Keratinocyte (primary cell): ENCODE measurements around the gene NAA50.

Experiments used
- EZH2 ChIP-seq: IDR thresholded peaks from one replicate; pipeline ENCODE4 v1.6.1; 2012; ENCODE audit warnings: inconsistent platforms, mild to moderate bottlenecking, low read length, moderate library complexity
- TF ChIP-seq, protein P1 (sequence below), 3 experiments: IDR thresholded peaks in 1 of 3; conservative IDR thresholded peaks in 1 of 3; optimal IDR thresholded peaks in 1 of 3; 2 replicates in 2 of 3; 3 replicates in 1 of 3; pipeline versions ENCODE3 to v1.5.1; 2011; ENCODE audit warnings: low read length in 3 of 3, mild to moderate bottlenecking in 3 of 3, moderate library complexity in 2 of 3, control low read depth in 1 of 3, inconsistent platforms in 1 of 3; ENCODE audit not compliant: insufficient read depth in 2 of 3; ENCODE audit errors: extremely low read depth in 1 of 3

DNA sequence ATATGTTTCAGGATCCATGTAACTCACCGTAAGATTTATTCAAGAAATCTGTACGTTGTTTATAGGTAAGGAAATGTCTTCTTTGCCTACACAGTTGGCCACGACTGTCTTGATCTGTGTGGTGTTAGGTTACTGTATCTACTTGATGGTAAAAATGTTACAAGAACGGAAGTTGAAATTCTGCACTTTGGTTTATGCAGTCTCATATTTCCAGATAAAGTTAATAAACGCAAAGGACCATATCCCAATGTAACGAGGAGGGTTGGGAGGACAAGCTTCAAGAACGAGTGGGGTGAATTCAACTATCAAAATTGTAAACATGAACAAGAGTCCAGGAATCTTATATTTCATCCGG, 50.6 kb downstream of the NAA50 start:
- TF ChIP-seq, protein P1, sequence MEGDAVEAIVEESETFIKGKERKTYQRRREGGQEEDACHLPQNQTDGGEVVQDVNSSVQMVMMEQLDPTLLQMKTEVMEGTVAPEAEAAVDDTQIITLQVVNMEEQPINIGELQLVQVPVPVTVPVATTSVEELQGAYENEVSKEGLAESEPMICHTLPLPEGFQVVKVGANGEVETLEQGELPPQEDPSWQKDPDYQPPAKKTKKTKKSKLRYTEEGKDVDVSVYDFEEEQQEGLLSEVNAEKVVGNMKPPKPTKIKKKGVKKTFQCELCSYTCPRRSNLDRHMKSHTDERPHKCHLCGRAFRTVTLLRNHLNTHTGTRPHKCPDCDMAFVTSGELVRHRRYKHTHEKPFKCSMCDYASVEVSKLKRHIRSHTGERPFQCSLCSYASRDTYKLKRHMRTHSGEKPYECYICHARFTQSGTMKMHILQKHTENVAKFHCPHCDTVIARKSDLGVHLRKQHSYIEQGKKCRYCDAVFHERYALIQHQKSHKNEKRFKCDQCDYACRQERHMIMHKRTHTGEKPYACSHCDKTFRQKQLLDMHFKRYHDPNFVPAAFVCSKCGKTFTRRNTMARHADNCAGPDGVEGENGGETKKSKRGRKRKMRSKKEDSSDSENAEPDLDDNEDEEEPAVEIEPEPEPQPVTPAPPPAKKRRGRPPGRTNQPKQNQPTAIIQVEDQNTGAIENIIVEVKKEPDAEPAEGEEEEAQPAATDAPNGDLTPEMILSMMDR (optimal IDR thresholded peaks at IDR 0.05 in 1 of 3, IDR thresholded peaks at IDR 0.05 in 1 of 3, conservative IDR thresholded peaks at IDR 0.05 in 1 of 3; ENCODE audit: extremely low read depth in 1 of 3, insufficient read depth in 2 of 3, low read length in 3 of 3): no peak
- no peak for TF ChIP-seq EZH2
